SU-DHL-6 (cell line): ENCODE results near the gene WDR43.

Source experiments
- H2AFZ ChIP-seq: fragments of 200-600 bp; sonication (generic); 2 replicates; pipeline ENCODE4 v1.6.1; 2014; ENCODE audit warnings: low read depth, mild to moderate bottlenecking, moderate library complexity, mixed read lengths, antibody characterized with exemption, low read length; ENCODE audit not compliant: severe bottlenecking
- H3F3A ChIP-seq: fragments of 200-600 bp; shearing (Covaris generic); 2 replicates; pipeline ENCODE4 v1.6.0; 2016; ENCODE audit warnings: antibody characterized with exemption, mild to moderate bottlenecking; ENCODE audit not compliant: insufficient read depth
- H3K27ac ChIP-seq: fragments of 200-600 bp; sonication (generic); 2 replicates; pipeline ENCODE4 v1.5.1; 2016; ENCODE audit warnings: low read depth, mild to moderate bottlenecking, low read length, moderate library complexity, mixed read lengths
- H3K27me3 ChIP-seq: fragments of 200-600 bp; sonication (generic), shearing (Covaris generic); 2 replicates; pipeline ENCODE4 v1.6.0; 2014; ENCODE audit warnings: mild to moderate bottlenecking, low read length
- H3K36me3 ChIP-seq: fragments of 200-600 bp; sonication (generic); 2 replicates; pipeline ENCODE4 v1.6.1; 2014; ENCODE audit warnings: mild to moderate bottlenecking, low read length, mixed read lengths
- H3K4me2 ChIP-seq: fragments of 300-600, 200-600 bp; shearing (Covaris generic), sonication (generic); 2 replicates; pipeline ENCODE4 v1.6.0; 2014; ENCODE audit warnings: low read length, low read depth, mild to moderate bottlenecking; ENCODE audit not compliant: poor library complexity, severe bottlenecking
- H3K4me3 ChIP-seq: fragments of 200-600 bp; sonication (generic); 2 replicates; pipeline ENCODE4 v1.5.1; 2014; ENCODE audit warnings: antibody characterized with exemption, low read length, mild to moderate bottlenecking, mixed read lengths; ENCODE audit not compliant: insufficient read depth, poor library complexity, severe bottlenecking
- H3K79me2 ChIP-seq: fragments of 200-600 bp; sonication (generic); 2 replicates; pipeline ENCODE4 v1.6.1; 2014; ENCODE audit warnings: mild to moderate bottlenecking, low read length, moderate library complexity; ENCODE audit not compliant: insufficient read depth
- H3K9ac ChIP-seq: fragments of 200-600 bp; sonication (generic); 2 replicates; pipeline ENCODE4 v1.7.0; 2014; ENCODE audit warnings: mild to moderate bottlenecking, low read length
- H3K9me2 ChIP-seq: fragments of 200-600 bp; sonication (generic); replicated peaks from 2 replicates; pipeline ENCODE4 v1.6.1; 2014; ENCODE audit warnings: low read length; ENCODE audit not compliant: insufficient read depth
- H3K9me3 ChIP-seq: fragments of 200-600 bp; sonication (generic); 2 replicates; pipeline ENCODE4 v1.6.1; 2014; ENCODE audit warnings: low read length, mixed read lengths; ENCODE audit not compliant: insufficient read depth
- H4K20me1 ChIP-seq: fragments of 200-600 bp; sonication (generic); 2 replicates; pipeline ENCODE4 v1.6.1; 2014; ENCODE audit warnings: low read depth, mild to moderate bottlenecking, antibody characterized with exemption, low read length, moderate library complexity, mixed read lengths
- CTCF ChIP-seq: fragments of 200-600 bp; sonication (generic); IDR thresholded peaks from one replicate; pipeline ENCODE4 v1.5.1; 2017; ENCODE audit warnings: antibody characterized with exemption, mild to moderate bottlenecking, low read length, moderate library complexity; ENCODE audit not compliant: insufficient read depth, poor library complexity, severe bottlenecking
- EZH2phosphoT487 ChIP-seq: fragments of 200-600 bp; sonication (generic), shearing (Covaris generic); conservative IDR thresholded peaks from 2 replicates; pipeline ENCODE4 v1.6.1; 2018; ENCODE audit warnings: mild to moderate bottlenecking, antibody characterized with exemption, low read length, moderate library complexity, mixed read lengths

The WDR43 gene

DNA sequence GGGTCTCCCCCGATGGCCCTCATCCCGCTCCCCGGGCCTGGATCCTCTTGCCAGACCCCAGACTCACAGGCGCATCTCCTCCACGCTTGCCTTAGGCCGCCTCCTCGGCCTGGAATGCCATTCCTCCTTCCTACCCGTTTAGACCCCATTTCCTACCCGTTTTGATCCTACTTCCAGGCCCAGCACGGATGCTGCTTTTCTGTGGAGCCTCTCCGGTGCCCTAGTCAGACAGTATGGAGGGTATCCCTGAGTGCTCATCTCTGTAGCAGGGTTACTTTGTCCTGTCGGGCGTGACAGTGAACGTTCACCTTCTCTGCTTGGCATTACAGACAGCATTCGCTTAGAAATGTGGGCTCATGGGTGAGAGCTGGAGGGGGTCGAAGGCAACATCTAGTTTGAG is 96.0 kb downstream of the WDR43 start:
- TF ChIP-seq EZH2phosphoT487, result no peak
- TF ChIP-seq CTCF, result no peak
- no peaks in the 10 kb centered on the region for H4K20me1 ChIP-seq
- no peaks in the 10 kb centered on the region for H3F3A ChIP-seq
- H3K36me3 ChIP-seq, result no peaks in the 10 kb centered on the region
- no peak overlapping the region for H3K4me2 ChIP-seq
- no peak overlapping the region for H3K27ac ChIP-seq
- H3K79me2 ChIP-seq, result no peaks in the 10 kb centered on the region
- no peak overlapping the region for H3K9ac ChIP-seq
- no peak overlapping the region for H2AFZ ChIP-seq
- H3K9me3 ChIP-seq, result no peaks in the 10 kb centered on the region
- H3K4me3 ChIP-seq, result no peak overlapping the region
- H3K9me2 ChIP-seq, result no peaks in the 10 kb centered on the region
- H3K27me3 ChIP-seq, result no peaks in the 10 kb centered on the region

DNA sequence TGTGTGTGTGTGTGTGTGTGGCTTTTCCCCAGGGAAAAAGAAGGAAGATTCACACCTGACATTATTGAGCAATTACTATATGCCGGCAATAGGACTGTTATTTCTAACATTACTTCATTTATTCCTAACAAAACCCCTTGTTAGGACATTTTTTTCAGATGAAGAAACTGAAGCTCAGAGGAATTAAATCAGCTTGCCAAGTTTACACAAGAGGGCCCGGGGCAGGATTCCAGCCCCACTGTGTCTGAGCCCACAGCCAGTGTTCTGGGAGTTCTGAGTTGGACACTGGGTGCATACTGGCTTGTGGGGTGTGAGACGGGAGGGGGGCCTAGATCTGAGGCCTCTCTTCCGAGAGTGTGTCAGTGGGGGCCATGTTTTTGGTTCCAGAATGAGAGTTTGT is 96.6 kb downstream of the WDR43 start:
- Histone ChIP-seq H3K36me3 (no peaks in the 10 kb centered on the region), H3K79me2 (no peaks in the 10 kb centered on the region), H3K9me2 (no peaks in the 10 kb centered on the region), H4K20me1 (no peaks in the 10 kb centered on the region), H3K9me3 (no peaks in the 10 kb centered on the region), H3K27me3 (no peaks in the 10 kb centered on the region), H2AFZ (no peak overlapping the region), H3K4me3 (no peak overlapping the region), H3K27ac (no peak overlapping the region), H3K4me2 (no peak overlapping the region), H3K9ac (no peak overlapping the region), H3F3A (no peaks in the 10 kb centered on the region)
- TF ChIP-seq EZH2phosphoT487, result no peak
- TF ChIP-seq CTCF, result no peak

DNA sequence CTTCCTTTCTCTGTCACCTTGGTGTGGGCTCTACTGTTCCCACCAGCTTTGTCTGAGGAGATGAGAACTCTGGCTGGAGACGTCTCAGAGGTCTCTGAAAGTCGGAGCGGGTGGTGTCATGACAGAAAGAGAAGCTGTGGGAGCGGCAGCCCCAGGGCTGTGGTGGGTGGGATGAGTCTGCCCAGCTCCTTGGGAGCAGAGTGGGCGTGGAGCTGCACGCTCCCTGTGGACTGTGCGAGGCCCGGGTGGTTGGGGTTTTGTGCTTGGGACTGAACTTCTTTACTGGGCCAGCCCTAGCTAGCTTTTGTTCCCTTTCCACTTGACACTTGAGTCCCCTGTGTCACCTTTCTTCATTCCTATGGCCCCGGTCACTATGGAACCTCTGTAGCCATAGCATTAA is 97.0 kb downstream of the WDR43 start:
- Histone ChIP-seq H3K36me3 (no peaks in the 10 kb centered on the region), H4K20me1 (no peaks in the 10 kb centered on the region), H3K9me2 (no peaks in the 10 kb centered on the region), H3K27ac (no peak overlapping the region), H3F3A (no peaks in the 10 kb centered on the region), H3K9me3 (no peaks in the 10 kb centered on the region), H3K4me2 (no peak overlapping the region), H2AFZ (no peak overlapping the region), H3K9ac (no peak overlapping the region), H3K27me3 (no peaks in the 10 kb centered on the region), H3K4me3 (no peak overlapping the region), H3K79me2 (no peaks in the 10 kb centered on the region)
- TF ChIP-seq CTCF (no peak), EZH2phosphoT487 (no peak)
